Fibroblast of lung (primary cell): Measurements from ENCODE around the gene TMEM14C.

Experiments used
- CTCF ChIP-seq, 2 donors: IDR thresholded peaks in 1 of 2; conservative IDR thresholded peaks in 1 of 2; 1 replicate in 1 of 2; 2 replicates in 1 of 2; pipeline ENCODE4 v1.5.1; 2011 to 2012; ENCODE audit warnings: low read length in 2 of 2, control low read depth in 1 of 2, inconsistent platforms in 1 of 2, low read depth in 1 of 2, mild to moderate bottlenecking in 1 of 2
- EZH2 ChIP-seq: IDR thresholded peaks from 2 replicates; pipeline ENCODE4 v1.5.1; 2012; ENCODE audit warnings: low read length, control low read depth, mild to moderate bottlenecking; ENCODE audit errors: missing control alignments

- TF ChIP-seq CTCF (conservative IDR thresholded peaks at IDR 0.05 in 1 of 2, IDR thresholded peaks at IDR 0.05 in 1 of 2; ENCODE audit: low read depth in 1 of 2, low read length in 2 of 2) (no peak), EZH2 (no peak)
Measured at GRCh38 chr6:10685092-10685915, 37.6 kb upstream of the TMEM14C start.
